GM11168 (cell line): Measurements from ENCODE around the gene KCTD12.

ENCODE experiments used
- in situ Hi-C: fragments of 300-500 bp; cut with MboI; formaldehyde crosslinking; loops from one replicate; pipeline ENCODE4 v1.12.0; 2022; ENCODE audit warnings: low sequenced_read_pairs; ENCODE audit not compliant: unreplicated experiment

Gene KCTD12

DNA sequence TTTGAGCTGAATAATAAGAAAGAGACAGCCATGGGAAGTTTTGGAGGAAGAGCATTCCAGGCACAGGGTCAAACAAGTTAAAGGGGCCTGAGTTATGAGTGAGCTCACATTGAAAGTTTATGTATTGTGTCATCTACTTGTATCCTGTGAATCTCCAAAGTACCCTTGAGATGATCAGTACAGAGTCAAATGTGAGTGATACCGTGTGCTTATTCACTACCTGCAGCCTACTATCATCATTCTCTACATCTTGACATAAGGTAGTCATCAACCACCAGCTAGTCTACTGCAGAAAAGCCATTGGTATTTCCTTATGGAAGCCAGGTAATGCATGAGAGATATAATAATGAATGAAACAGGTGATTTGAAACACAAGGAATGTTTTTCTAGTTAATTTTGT is 3.0 kb upstream of the KCTD12 start:
- in situ Hi-C loops = loop anchor here (25.0 kb wide), 1 partner anchor 1202 kb away; no protein-coding TSS in a partner anchor

DNA sequence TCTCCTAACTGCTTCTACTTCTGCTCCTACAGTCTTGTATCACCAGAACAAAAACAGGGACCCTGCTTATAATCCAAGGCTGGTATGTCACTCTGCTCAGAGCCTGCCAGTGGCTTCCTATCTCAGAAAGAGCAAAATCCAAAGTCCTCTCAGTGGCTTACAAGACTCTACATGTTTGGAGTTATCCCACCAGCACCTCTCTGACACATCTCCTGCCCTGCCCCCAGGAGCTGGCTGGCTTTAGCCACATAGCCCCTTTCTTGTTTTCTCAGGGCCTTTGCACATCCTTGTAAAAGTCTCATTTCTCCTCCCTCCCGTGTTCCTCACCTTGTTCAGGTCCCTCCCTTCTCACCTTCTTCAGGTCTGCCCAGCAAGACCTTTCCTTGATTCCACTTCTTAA is 2.2 kb upstream of the KCTD12 start:
- in situ Hi-C loops = loop anchor here (25.0 kb wide), 1 partner anchor 1201 kb away; no protein-coding TSS in a partner anchor

DNA sequence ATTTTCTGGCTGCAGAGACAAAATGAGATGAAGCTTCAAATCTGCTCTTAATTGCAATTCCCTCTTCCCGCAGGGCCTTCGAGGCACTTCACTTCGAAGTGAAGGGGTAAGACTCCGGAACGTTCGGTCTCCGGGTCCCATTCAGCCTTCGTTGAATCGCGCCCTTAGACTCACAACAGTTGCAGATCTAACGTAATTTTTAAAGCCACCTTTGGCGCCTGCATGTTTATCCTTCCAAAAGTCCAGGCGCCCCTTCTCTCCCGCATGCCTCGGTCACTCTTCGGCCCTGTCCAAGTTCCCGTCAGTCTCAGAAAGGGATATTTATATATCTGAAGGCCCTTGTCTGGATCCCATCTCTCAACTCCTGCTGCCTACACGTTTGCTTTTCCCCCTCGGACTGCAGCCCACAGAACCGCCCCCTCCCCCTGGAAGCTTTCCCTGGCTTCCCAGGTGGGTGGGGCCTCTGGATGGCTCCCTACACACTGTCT is 915 bp upstream of the KCTD12 start:
- in situ Hi-C loops = loop anchor here (25.0 kb wide), 1 partner anchor 1200 kb away; no protein-coding TSS in a partner anchor

DNA sequence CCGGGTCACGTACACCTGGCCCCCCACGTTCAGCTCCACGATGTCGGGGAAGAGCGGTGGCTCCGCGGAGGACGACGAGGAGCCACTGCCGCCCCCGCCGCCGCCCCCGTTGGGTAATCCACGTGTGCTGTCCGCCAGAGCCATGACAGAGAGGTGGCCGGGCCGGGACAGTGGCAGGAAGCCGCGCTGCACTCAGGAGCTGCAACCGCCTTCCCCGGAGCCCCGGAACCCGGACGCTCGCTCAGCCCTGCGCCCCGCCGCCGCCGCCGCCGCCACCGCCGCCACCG is 257 bp downstream of the KCTD12 start:
- in situ Hi-C loops = loop anchor here (25.0 kb wide), 1 partner anchor 1199 kb away; no protein-coding TSS in a partner anchor

DNA sequence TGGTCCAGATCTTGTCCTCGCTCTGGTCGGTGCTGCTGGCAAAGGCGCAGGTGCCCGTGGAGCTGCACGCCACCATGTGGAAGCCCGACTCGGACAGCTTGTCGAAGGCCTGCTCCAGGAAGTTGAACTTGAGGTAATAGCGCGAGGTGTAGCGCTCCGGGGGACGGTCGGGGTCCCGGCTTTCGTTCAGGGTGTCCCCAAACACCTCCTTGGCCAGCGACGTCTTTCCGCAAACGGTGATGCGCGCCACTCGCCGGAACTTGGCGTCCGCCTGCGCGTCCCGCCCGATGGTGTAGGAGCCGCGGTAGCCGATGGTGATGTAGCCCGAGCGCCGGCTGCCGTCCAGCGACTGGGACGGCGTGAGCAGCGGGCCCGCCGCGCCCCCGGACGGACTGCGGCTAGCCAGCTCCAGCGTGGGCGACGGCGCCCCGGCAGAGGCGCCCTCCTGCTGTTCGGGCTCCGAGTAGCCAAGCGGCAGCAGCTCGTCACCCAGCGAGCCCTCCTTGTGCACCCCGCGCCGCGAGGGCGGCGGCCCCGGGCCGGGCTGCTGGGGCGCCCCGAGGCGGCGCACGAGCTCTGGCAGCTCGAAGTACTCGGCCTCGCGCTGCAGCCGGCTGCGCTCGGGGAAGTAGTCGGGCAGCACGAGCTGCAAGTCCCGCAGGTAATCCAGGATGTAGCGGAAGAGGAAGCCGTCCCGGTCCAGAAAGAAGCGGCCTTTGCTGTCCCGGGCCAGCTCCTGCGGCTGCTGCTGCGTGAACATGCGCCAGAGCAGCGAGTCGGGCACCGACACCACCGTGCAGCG is 801 bp downstream of the KCTD12 start:
- in situ Hi-C loops = loop anchor here (25.0 kb wide), 1 partner anchor 1198 kb away; no protein-coding TSS in a partner anchor

DNA sequence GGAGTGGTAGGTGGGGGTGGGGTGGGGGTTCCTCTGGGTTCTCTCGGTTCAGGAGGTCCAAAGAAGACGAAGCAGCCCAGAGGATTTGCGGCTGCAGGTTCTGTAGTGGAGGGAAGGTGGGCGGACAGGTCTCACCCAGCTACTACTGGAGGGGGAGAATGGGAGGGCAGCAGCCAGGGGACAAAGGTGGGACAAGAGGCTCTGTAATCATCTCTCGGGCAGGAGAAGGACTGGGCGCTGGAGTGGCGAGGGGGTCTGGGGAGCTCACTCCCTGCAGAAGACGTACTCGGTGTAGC is 1.4 kb downstream of the KCTD12 start:
- in situ Hi-C loops = loop anchor here (25.0 kb wide), 1 partner anchor 1198 kb away; no protein-coding TSS in a partner anchor

DNA sequence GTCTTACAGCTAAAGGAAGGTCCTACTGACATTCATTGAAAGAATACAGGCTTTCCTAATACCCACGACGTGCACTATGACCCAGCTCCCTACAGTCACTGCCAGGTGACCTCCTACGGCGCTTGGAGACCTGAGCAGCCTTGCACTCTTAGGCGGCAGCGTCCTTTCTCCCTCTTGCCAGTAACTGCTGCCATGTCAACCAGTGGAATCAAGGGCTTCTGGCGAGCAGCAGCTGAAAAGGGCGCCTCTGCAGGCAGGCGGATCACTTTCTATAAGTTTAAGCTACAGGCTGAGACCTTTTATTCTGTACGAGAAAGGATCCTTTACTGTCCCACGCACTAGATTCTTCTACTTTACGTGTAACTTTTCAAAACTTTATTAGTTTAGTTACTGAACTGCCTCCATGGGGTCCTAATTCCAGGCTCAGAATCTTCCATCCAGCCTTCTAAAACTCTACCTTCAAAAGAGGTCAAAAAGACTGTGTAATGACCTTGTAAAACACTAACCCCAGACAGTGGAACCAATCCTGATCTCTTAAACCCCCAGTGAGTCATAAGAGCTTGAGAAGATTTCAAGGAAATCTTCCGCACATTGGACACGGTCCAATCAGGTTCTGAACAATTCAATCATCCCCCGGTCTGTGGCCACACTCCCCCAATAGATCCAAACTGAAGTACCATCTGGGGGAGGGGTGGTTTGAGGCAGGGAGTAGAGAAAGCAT is 1.9 kb downstream of the KCTD12 start:
- in situ Hi-C loops = loop anchor here (25.0 kb wide), 1 partner anchor 1197 kb away; no protein-coding TSS in a partner anchor

DNA sequence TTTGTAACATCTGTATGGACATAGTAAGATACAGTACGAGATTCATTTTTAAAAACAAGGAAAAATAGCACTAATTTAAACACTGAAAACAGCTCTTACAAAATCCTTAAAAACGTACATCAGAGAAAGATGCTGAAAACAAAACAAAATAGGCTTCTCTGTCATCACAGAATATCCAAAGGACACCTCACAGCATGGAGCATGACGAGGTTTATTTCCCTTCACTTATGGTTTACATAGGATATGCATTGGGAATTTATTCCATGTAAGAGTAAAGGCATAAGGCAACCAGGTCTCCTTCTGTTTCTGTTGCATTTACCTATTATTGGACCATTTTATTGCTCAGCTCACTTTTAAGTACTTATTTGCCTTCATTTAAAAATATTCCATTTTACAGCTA is 3.0 kb downstream of the KCTD12 start:
- in situ Hi-C loops = loop anchor here (25.0 kb wide), 1 partner anchor 1196 kb away; no protein-coding TSS in a partner anchor

DNA sequence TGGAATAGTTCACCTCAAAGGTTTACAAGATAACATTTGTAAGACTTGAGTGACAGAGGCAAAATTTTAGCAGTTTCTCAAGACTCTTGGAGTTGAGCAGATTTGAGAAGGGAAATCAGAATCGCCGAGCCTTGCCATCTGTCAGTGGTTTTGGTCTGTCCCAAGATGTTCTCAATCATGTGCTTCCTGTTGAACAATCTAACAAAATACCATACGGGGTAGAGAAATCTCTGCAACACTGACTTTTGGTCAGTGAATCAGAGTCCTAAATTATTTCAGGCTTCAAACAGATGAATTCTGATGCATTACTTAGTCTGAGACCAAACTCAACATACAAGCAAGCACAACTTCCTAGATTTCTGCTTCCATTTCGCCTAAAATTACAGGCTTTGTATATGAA is 3.8 kb downstream of the KCTD12 start:
- in situ Hi-C loops = loop anchor here (25.0 kb wide), 1 partner anchor 1195 kb away; no protein-coding TSS in a partner anchor

DNA sequence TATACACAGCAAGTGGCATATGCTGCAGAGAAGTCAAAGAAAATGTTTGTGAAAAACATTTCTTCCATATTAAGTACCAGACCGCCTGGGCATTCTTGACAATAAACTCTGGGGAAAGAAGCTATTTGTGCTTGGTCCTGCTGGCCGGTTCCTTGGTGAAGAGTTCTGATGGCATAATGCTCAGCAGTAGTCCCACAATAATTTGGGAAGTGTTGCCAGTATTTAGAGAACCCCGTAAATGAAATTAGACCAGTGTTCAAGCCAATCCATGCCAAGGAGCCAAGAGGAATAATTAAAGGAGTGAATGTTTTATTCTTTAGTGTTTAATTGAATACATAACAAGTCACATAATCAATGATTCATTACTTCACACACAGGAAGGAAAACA is 6.3 kb downstream of the KCTD12 start:
- in situ Hi-C loops = loop anchor here (25.0 kb wide), 1 partner anchor 1193 kb away; no protein-coding TSS in a partner anchor

DNA sequence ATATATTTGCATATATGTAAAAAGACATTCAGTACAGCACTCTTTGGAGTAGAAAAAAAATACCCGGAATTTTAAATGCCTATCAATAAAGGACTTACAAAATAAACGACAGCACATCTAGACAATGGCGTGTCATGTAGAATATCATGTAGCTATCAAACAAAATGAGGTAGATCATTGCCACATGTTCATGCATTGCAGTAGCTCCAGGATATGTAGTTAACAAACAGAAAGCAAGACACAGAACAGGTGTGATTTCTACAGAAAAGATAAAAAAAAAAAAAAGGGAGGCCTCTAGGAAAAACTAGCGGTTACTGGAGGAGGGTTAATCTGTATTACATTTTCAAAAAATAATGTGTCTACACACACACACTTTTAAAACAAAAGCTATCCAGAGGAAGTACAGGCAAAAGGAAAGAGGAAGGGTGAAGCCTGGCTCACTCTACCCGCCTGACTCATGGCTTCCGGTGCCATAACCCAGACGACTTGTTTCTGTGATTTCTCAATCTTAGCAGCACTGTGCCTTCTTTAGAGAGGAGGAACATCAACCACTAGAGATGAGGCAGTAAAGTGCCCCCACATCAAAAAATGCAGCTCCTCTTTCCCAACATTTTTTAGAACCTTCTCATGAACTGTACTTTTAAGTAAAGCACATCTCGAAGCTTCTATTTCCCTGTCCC is 6.9 kb downstream of the KCTD12 start:
- in situ Hi-C loops = loop anchor here (25.0 kb wide), 1 partner anchor 1192 kb away; no protein-coding TSS in a partner anchor

DNA sequence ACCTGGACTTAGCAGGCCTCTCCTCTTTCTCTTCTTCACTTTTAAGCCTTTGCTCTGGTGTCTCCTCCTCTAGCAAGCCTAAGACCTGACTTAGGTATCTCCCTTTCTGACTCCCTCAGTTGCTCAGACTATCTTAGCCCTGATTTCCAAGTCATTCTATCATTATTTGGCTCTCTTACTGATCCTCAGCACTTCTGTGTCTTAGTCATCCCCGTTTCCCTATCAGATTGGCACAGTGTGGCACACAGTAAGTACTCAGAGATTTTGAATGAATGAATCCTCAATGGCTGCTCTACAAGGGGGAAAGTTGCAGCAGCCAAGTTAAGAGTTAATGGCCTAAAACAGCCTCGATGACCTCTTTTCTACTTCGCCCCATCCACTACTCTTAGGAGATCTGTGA is 8.2 kb downstream of the KCTD12 start:
- in situ Hi-C loops = loop anchor here (25.0 kb wide), 1 partner anchor 1191 kb away; no protein-coding TSS in a partner anchor

DNA sequence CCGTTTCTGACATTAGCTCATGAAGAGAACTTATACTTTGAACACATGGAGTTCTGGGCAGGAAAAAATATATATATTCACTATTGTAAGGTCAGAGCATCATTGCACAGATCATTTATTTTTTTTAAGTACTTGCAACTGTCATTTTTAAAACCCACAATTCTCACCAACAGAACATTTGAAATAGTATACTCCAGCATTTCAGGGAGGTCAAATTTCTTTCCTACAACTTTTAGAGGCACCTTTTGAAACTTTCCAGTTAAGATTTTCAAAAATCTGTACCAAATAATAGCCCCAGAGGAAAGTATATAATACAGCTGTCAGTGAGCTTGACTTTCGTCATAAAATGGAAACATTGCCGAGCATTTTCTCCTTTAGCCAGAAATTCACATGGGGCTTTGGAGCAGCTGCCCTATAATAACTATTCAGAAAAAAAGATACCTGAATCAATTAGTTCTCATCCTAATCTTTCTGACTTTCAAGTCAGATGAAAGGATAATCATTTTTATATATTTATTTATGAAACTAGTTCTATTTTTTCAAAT is 10.9 kb downstream of the KCTD12 start:
- in situ Hi-C loops = loop anchor here (25.0 kb wide), 1 partner anchor 1188 kb away; no protein-coding TSS in a partner anchor

DNA sequence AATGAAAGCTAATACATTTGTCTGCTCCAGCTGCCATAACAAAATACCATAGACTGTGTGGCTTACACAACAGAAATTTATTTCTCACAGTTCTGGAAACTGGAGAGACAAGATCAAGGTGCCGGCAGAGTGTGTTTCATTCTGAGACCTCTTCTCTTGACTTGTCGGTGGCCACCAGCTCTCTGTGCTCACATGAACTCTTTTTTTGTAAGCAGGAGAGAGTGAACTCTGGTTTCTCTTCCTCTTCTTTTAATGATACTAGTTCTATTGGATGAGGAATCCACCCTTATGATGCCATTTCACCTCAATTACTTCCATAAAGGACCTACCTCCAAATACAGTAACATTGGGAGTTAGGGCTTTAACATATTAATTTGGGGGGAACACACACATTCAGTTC is 11.7 kb downstream of the KCTD12 start:
- in situ Hi-C loops = no loop called here

DNA sequence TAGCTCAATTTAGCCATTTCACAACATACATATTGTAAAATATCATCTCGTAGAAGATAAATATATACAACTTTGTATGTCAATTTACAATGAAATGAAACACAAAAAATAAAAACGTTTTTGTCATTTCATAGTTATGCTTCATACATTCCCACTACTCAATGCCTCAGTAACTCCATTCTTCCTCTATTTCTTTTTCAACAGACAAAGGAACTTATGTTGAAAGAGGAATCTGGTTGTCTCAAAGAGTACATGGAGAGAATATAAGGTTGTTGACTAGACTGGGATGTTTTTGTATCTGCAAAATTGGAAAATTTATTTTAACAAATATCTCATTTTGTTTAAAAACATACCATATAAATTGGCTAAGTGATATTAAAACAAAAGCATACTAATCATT is 12.8 kb downstream of the KCTD12 start:
- in situ Hi-C loops = no loop called here

DNA sequence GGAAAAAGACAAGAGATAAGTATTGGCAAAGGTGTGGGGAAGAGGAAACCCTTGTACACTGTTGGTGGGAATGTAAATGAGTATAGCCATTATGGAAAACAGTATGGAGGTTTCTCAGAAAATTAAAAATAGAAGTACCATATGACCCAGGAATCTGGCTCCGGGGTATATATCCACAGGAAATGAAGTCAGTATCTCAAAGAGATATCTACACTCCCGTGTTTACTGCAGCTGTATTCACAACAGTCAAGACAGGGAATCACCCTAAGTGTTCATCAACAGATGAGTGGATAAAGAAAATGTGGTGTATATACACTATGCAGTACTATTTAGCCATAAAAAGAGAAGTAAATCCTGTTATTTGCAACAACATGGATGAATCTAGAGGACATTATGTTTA is 13.5 kb downstream of the KCTD12 start:
- in situ Hi-C loops = no loop called here

DNA sequence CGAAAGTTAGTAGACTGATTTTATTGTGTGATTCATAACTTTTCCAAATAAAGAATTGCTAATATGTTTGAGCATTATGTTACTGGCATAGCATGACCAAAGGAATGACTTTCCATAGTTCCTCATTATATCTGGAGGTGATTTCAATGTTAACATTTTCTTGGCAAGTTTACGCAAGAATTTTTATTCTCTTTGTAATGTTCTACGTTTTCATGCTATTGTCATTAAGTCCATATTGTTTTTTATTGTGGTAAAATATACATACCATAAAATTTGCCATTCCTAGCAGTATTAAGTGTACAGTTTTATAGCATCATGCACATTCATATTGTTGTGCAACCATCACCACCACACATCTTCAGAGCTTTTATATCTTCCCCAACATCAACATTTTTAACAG is 14.8 kb downstream of the KCTD12 start:
- in situ Hi-C loops = no loop called here

DNA sequence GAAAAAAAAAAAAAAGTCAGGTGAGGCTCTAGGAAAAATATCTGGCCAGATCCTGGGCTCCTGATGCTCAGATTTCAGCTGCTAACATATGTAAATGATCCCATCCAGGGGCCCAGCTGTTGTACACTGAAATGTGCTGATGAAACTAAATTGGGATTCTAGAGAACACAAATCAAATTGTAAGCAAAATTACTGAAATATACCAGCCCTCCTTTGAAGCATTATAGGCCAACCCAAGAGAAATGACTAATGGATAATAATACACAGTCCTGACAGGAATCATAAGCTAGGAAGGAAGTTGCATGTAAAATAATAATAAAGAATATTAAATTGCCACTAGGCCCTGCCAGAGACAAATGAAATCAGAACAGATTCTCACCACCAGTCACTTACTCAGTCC is 17.8 kb downstream of the KCTD12 start:
- in situ Hi-C loops = no loop called here

DNA sequence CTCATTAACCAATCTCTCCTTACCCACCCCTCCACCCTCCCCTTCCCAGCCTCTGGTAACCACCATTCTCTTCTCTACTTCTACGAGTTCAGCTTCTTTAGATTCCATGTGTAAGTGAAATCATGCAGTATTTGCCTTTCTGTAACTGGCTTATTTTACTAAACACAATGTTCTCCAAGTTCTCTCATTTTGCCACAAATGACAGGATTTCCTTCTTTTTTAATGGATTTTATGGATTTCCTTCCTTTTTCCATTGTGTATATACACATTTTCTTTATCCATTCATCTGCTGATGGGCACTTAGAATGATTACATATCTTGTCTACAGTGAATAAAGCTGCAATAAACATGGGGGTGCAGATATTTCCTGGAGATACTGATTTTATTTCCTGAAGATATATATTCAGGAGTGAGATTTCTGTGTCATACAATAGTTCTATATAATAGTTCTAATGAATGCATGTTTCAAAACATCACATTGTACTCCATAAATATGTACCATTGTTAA is 20.2 kb downstream of the KCTD12 start:
- in situ Hi-C loops = no loop called here

DNA sequence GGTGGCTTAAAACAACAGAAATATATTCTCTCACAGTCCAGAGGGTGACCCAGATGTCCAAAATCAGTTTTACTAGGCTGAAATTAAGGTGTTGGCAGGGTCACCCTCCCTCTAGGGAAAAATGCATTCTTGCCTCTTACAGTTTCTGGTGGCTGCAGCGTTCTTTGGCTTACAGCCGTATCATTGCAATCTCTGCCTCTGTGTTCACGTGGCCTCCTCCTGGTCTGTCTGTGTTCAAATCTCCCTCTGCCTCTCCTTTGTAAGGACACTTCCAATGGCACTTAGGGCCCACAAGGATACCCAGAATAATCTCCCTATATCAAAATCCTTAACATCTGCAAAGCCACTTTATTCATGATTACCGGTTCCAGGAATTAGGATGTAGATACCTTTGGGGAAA is 21.1 kb downstream of the KCTD12 start:
- in situ Hi-C loops = no loop called here
